ENCODE results near the gene ANKRD39. TPM values are rescaled to one million over a fixed set of nuclear protein-coding genes. Genes with fewer than 3 reads are reported as not detected.

The ANKRD39 gene
- total and polyA plus RNA-seq, 2 experiments from 2014 or later: 17.5 to 32.0 TPM

- no peaks in the 10 kb centered on the region for H3F3A ChIP-seq (replicated peaks; ENCODE audit: low read depth)
- TF ChIP-seq STAT1 (IDR thresholded peaks at IDR 0.05; ENCODE audit: unreplicated experiment): no peak
- TF ChIP-seq POLR2AphosphoS5 (IDR thresholded peaks at IDR 0.05; ENCODE audit: low read depth): no peak
- TF ChIP-seq EZH2 (IDR thresholded peaks at IDR 0.05; ENCODE audit: low read depth, unreplicated experiment): no peak
- no peak for TF ChIP-seq REST (IDR thresholded peaks at IDR 0.05; ENCODE audit: unreplicated experiment)
- TF ChIP-seq ETS1 (IDR thresholded peaks at IDR 0.05): no peak
- no peak for TF ChIP-seq CREB1 (CRISPR knock-in tag; IDR thresholded peaks at IDR 0.05; ENCODE audit: low read depth)
- no peak for TF ChIP-seq ZNF462 (CRISPR knock-in tag; IDR thresholded peaks at IDR 0.05)
- no peak for TF ChIP-seq NANOG (IDR thresholded peaks at IDR 0.05; ENCODE audit: borderline replicate concordance)
- TF ChIP-seq JUNB (IDR thresholded peaks at IDR 0.05; ENCODE audit: unreplicated experiment): no peak
- no peak for TF ChIP-seq ZNF114 (CRISPR knock-in tag; IDR thresholded peaks at IDR 0.05)
- no peak for TF ChIP-seq CTCF (conservative IDR thresholded peaks at IDR 0.05; ENCODE audit: low read depth in 2 of 2)
- no peak for TF ChIP-seq EZH2phosphoT487 (IDR thresholded peaks at IDR 0.05; ENCODE audit: unreplicated experiment)
- TF ChIP-seq ZNF331 (CRISPR knock-in tag; IDR thresholded peaks at IDR 0.05; ENCODE audit: low read depth): no peak
- no peak for DNase-seq (ENCODE audit: low spot score)
- Mint-ChIP-seq H3K27ac (no peak overlapping the region), H3K4me3 (no peak overlapping the region), H3K36me3 (ENCODE audit: low read depth) (peaks cover 13% of the 10 kb centered on the region; the same call in 2 of the 3 replicates), H3K4me1 (no peaks in the 10 kb centered on the region), H3K9me3 (peaks cover 6% of the 10 kb centered on the region; the same call in 1 of the 3 replicates), H3K27me3 (ENCODE audit: insufficient read depth, low read depth, poor library complexity) (no peaks in the 10 kb centered on the region)
- no peaks in the 10 kb centered on the region for H3K79me2 ChIP-seq (replicated peaks; ENCODE audit: insufficient read depth)
- no peak overlapping the region for H3K27ac ChIP-seq (ENCODE audit: low read depth)
- H3K36me3 ChIP-seq (ENCODE audit: insufficient read depth): no peaks in the 10 kb centered on the region
- H3K4me2 ChIP-seq: no peak overlapping the region
- H4K20me1 ChIP-seq (replicated peaks; ENCODE audit: insufficient read depth): no peaks in the 10 kb centered on the region
- ATAC-seq: no peak
- no peaks in the 10 kb centered on the region for H3K9me2 ChIP-seq (ENCODE audit: insufficient read depth)
- no peaks in the 10 kb centered on the region for H3K27me3 ChIP-seq (ENCODE audit: insufficient read depth)
- no peaks in the 10 kb centered on the region for H3K4me1 ChIP-seq (ENCODE audit: insufficient read depth)
- no peak overlapping the region for H2AFZ ChIP-seq
- H3K4me3 ChIP-seq: no peak overlapping the region
Measured at GRCh38 chr2:96808176-96808837, 49.5 kb downstream of the ANKRD39 start.

Data from GM23338 (cell line).